ENCODE results near the gene ZNF888. TPM values are rescaled to one million over a fixed set of nuclear protein-coding genes. Genes with fewer than 3 reads are reported as not detected.
"Not testable (repeated sequence)": the region's sequence is repeated elsewhere in the genome, so short reads cannot be mapped to it uniquely, and the experiment has no call there.

ZNF888 gene
- total RNA-seq, 1 donor from 2014 or later = 7.7 TPM

GRCh38 chr19:52941941-52942385, 18.7 kb upstream of the ZNF888 start:
- Mint-ChIP-seq H3K4me3 (ENCODE audit: unreplicated experiment) (peak overlapping the region; percentile 94), H3K36me3 (ENCODE audit: low read depth, unreplicated experiment) (peaks cover 9% of the 10 kb centered on the region), H3K4me1 (ENCODE audit: low read depth, unreplicated experiment) (peaks cover 14% of the 10 kb centered on the region), H3K27ac (ENCODE audit: unreplicated experiment) (peak overlapping the region; percentile 83), H3K27me3 (ENCODE audit: low read depth, unreplicated experiment) (no peaks in the 10 kb centered on the region), H3K9me3 (ENCODE audit: unreplicated experiment) (peaks cover 14% of the 10 kb centered on the region)
- peak overlapping the region; percentile 90 for H2AFZ ChIP-seq (ENCODE audit: low read depth, low read length)
- TF ChIP-seq CTCF (IDR thresholded peaks at IDR 0.05; ENCODE audit: insufficient read depth, low read depth, low read length) (no peak), EZH2 (IDR thresholded peaks at IDR 0.05; ENCODE audit: insufficient read depth, low read length) (no peak)
- H4K20me1 ChIP-seq (ENCODE audit: insufficient read depth, low read length) = no peaks in the 10 kb centered on the region
- H3K27ac ChIP-seq (ENCODE audit: low read depth, low read length) = no peak overlapping the region
- peak overlapping the region; percentile 91 for H3K4me2 ChIP-seq (ENCODE audit: low read length)
- peak overlapping the region; percentile 79 for H3K4me3 ChIP-seq (ENCODE audit: insufficient read depth, low read depth, low read length)
- peak overlapping the region; percentile 79 for H3K9ac ChIP-seq (ENCODE audit: low read length)
- H3K79me2 ChIP-seq (ENCODE audit: insufficient read depth, low read length) = peaks cover 7% of the 10 kb centered on the region
- DNase-seq (ENCODE audit: low read depth) (no peak), FAIRE-seq (no peak)
- no peaks in the 10 kb centered on the region for H3K36me3 ChIP-seq (ENCODE audit: insufficient read depth, low read length)
- no peaks in the 10 kb centered on the region for H3K27me3 ChIP-seq (ENCODE audit: insufficient read depth, low read length)
- H3K4me1 ChIP-seq (ENCODE audit: insufficient read depth, low read length) = no peaks in the 10 kb centered on the region
- peaks cover 4% of the 10 kb centered on the region for H3K9me3 ChIP-seq (ENCODE audit: insufficient read depth, low read depth, low read length)

GRCh38 chr19:52941523-52941922, 18.3 kb upstream of the ZNF888 start:
- H3K36me3 ChIP-seq (ENCODE audit: insufficient read depth, low read length); FAIRE-seq; H3K27me3 ChIP-seq (ENCODE audit: insufficient read depth, low read length); H4K20me1 ChIP-seq (ENCODE audit: insufficient read depth, low read length); DNase-seq (ENCODE audit: low read depth); H3K27ac ChIP-seq (ENCODE audit: low read depth, low read length); H3K79me2 ChIP-seq (ENCODE audit: insufficient read depth, low read length); H3K9me3 ChIP-seq (ENCODE audit: insufficient read depth, low read depth, low read length); H3K27me3 Mint-ChIP-seq (ENCODE audit: low read depth, unreplicated experiment); H3K4me1 ChIP-seq (ENCODE audit: insufficient read depth, low read length): not testable (repeated sequence)
- H2AFZ ChIP-seq (ENCODE audit: low read depth, low read length) = peak overlapping the region; percentile 90
- peak overlapping the region; percentile 79 for H3K9ac ChIP-seq (ENCODE audit: low read length)
- Mint-ChIP-seq H3K4me3 (ENCODE audit: unreplicated experiment) (peak overlapping the region; percentile 94), H3K9me3 (ENCODE audit: unreplicated experiment) (peaks cover 15% of the 10 kb centered on the region), H3K27ac (ENCODE audit: unreplicated experiment) (peak overlapping the region; percentile 83), H3K36me3 (ENCODE audit: low read depth, unreplicated experiment) (peaks cover 14% of the 10 kb centered on the region), H3K4me1 (ENCODE audit: low read depth, unreplicated experiment) (peaks cover 17% of the 10 kb centered on the region)
- peak overlapping the region; percentile 91 for H3K4me2 ChIP-seq (ENCODE audit: low read length)
- H3K4me3 ChIP-seq (ENCODE audit: insufficient read depth, low read depth, low read length) = peak overlapping the region; percentile 79

GRCh38 chr19:52940905-52941304, 17.7 kb upstream of the ZNF888 start:
- H3K4me1 Mint-ChIP-seq (ENCODE audit: low read depth, unreplicated experiment) = peaks cover 22% of the 10 kb centered on the region
- DNase-seq (ENCODE audit: low read depth); H3K36me3 ChIP-seq (ENCODE audit: insufficient read depth, low read length); H3K79me2 ChIP-seq (ENCODE audit: insufficient read depth, low read length); H3K27ac Mint-ChIP-seq (ENCODE audit: unreplicated experiment); H4K20me1 ChIP-seq (ENCODE audit: insufficient read depth, low read length); H3K4me3 ChIP-seq (ENCODE audit: insufficient read depth, low read depth, low read length); H3K4me1 ChIP-seq (ENCODE audit: insufficient read depth, low read length); H2AFZ ChIP-seq (ENCODE audit: low read depth, low read length); FAIRE-seq; H3K27me3 ChIP-seq (ENCODE audit: insufficient read depth, low read length); H3K9ac ChIP-seq (ENCODE audit: low read length); H3K4me2 ChIP-seq (ENCODE audit: low read length); H3K27me3 Mint-ChIP-seq (ENCODE audit: low read depth, unreplicated experiment); H3K9me3 ChIP-seq (ENCODE audit: insufficient read depth, low read depth, low read length); H3K27ac ChIP-seq (ENCODE audit: low read depth, low read length): not testable (repeated sequence)
- peaks cover 12% of the 10 kb centered on the region for H3K9me3 Mint-ChIP-seq (ENCODE audit: unreplicated experiment)
- H3K4me3 Mint-ChIP-seq (ENCODE audit: unreplicated experiment) = peak overlapping the region; percentile 94
- H3K36me3 Mint-ChIP-seq (ENCODE audit: low read depth, unreplicated experiment) = peaks cover 13% of the 10 kb centered on the region

All from astrocyte (in vitro differentiated cells and primary cell).